ENCODE results near the gene CHAC2. TPM values are rescaled to one million over a fixed set of nuclear protein-coding genes. Genes with fewer than 3 reads are reported as not detected.

Gene CHAC2
- total RNA-seq, 1 donor from 2014 or later: 1.3 TPM

DNA sequence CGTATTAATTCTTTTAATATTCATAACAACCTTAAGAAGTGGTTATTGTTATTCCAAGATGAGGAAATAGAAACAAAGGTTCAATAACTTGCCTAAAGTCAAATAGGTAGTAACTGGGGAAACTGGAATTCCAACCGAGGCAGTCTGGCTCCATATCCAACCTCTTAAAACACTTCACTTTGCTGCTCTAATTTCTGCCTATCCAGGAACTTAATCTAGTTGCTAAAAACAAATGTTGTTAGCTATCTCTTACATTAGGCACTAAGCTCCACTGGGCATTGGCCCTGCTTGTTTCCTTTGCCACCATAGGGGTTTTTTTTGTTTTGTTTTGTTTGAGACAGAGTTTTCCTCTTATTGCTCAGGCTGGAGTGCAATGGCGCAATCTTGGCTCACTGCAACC, 44.0 kb downstream of the CHAC2 start:
- no peak for TF ChIP-seq CTCF (IDR thresholded peaks at IDR 0.05; ENCODE audit: unreplicated experiment)
- H3K27ac Mint-ChIP-seq (ENCODE audit: unreplicated experiment): no peak overlapping the region
- no peak overlapping the region for H3K4me3 Mint-ChIP-seq (ENCODE audit: unreplicated experiment)
- H3K9me3 Mint-ChIP-seq (ENCODE audit: unreplicated experiment): no peaks in the 10 kb centered on the region
- DNase-seq (ENCODE audit: low spot score): no peak
- peaks cover 2% of the 10 kb centered on the region for H3K27me3 Mint-ChIP-seq (ENCODE audit: unreplicated experiment)
- peaks cover 18% of the 10 kb centered on the region for H3K36me3 Mint-ChIP-seq (ENCODE audit: low read depth, unreplicated experiment)
- no peaks in the 10 kb centered on the region for H3K4me1 Mint-ChIP-seq (ENCODE audit: unreplicated experiment)

- no peak for TF ChIP-seq CTCF (IDR thresholded peaks at IDR 0.05; ENCODE audit: unreplicated experiment)
- no peaks in the 10 kb centered on the region for H3K4me1 Mint-ChIP-seq (ENCODE audit: unreplicated experiment)
- no peak overlapping the region for H3K4me3 Mint-ChIP-seq (ENCODE audit: unreplicated experiment)
- DNase-seq (ENCODE audit: low spot score): no peak
- no peaks in the 10 kb centered on the region for H3K9me3 Mint-ChIP-seq (ENCODE audit: unreplicated experiment)
- peaks cover 10% of the 10 kb centered on the region for H3K36me3 Mint-ChIP-seq (ENCODE audit: low read depth, unreplicated experiment)
- H3K27ac Mint-ChIP-seq (ENCODE audit: unreplicated experiment): no peak overlapping the region
- no peaks in the 10 kb centered on the region for H3K27me3 Mint-ChIP-seq (ENCODE audit: unreplicated experiment)
Observed at GRCh38 chr2:53813151-53813550, 45.5 kb downstream of the CHAC2 start.

- H3K4me1 Mint-ChIP-seq (ENCODE audit: unreplicated experiment): no peaks in the 10 kb centered on the region
- H3K4me3 Mint-ChIP-seq (ENCODE audit: unreplicated experiment): no peak overlapping the region
- no peaks in the 10 kb centered on the region for H3K27me3 Mint-ChIP-seq (ENCODE audit: unreplicated experiment)
- H3K9me3 Mint-ChIP-seq (ENCODE audit: unreplicated experiment): no peaks in the 10 kb centered on the region
- no peak for DNase-seq (ENCODE audit: low spot score)
- peaks cover 12% of the 10 kb centered on the region for H3K36me3 Mint-ChIP-seq (ENCODE audit: low read depth, unreplicated experiment)
- no peak for TF ChIP-seq CTCF (IDR thresholded peaks at IDR 0.05; ENCODE audit: unreplicated experiment)
- H3K27ac Mint-ChIP-seq (ENCODE audit: unreplicated experiment): no peak overlapping the region
Observed at GRCh38 chr2:53818854-53819435, 51.3 kb downstream of the CHAC2 start.

DNA sequence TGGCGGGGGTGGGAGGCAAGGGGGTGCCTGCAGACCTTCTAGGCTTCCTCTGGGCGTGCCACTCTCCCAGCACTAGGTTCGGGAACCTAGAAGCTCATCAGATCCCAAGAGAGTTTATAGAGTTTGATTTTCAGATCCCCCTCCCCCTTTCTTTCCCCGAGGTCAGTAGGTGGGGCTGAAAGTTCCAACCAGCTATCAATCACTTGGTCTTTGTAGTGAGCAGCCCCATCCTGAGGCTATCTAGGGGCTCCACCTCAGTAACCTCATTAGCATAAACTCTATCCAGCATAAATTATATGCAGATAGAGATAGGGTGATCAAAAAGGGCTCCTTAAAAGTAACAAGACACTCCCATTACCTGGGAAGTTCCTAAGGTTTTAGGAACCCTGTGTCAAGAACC, 52.0 kb downstream of the CHAC2 start:
- H3K27ac Mint-ChIP-seq (ENCODE audit: unreplicated experiment): no peak overlapping the region

More for the DNA sequence above, 52.0 kb downstream of the CHAC2 start:
- Mint-ChIP-seq H3K9me3 (ENCODE audit: unreplicated experiment) (no peaks in the 10 kb centered on the region), H3K36me3 (ENCODE audit: low read depth, unreplicated experiment) (peaks cover 12% of the 10 kb centered on the region), H3K27me3 (ENCODE audit: unreplicated experiment) (no peaks in the 10 kb centered on the region), H3K4me3 (ENCODE audit: unreplicated experiment) (no peak overlapping the region), H3K4me1 (ENCODE audit: unreplicated experiment) (no peaks in the 10 kb centered on the region)
- no peak for TF ChIP-seq CTCF (IDR thresholded peaks at IDR 0.05; ENCODE audit: unreplicated experiment)
- DNase-seq (ENCODE audit: low spot score): no peak
